Heart right ventricle (tissue), 12 donors: Measurements from ENCODE around the gene NDUFC1. TPM values are rescaled to one million over a fixed set of nuclear protein-coding genes. Genes with fewer than 3 reads are reported as not detected.

Experiments
- polyA plus RNA-seq, 2 donors: library from polyadenylated mRNA; stranded (reverse); fragments of 200-250 nt; gene quantifications; one replicate each; pipeline ENCODE4 v1.2.3, GENCODE V29; 2013
- total RNA-seq, 10 donors: library from RNA; stranded (reverse); fragmentation: NEBNext Ultra II Directional in 3 of 10; extraction: Animal tissue kit (Norgen Biotek cat#: 25700) in 3 of 10; gene quantifications; one replicate each; pipeline versions ENCODE4 v1.2.1 to v1.2.4, GENCODE V29; 2021 to 2023
- donor health status: ischemic (EF 13 %, LVEDD 7.1; RV severe dilation, severe dysfunction).
- donor health status: healthy with polysubstance abuse.
- donor health status: DM: no; HTN: yes; CAD: no.
- donor health status: DM: no; HTN: no; CAD: no.
- donor health status: ischemic (EF 25% LVEDD 6.9; RV normal size, moderate dysfunction).
- donor health status: ischemic (EF 25% LVEDD 5.7; RV mildly dilated, moderate dysfunction).
- donor health status: healthy.
- donor health status: nonischemic (EF 11% LVEDD 7.7; RV severe dilation, severe dysfunction).
- donor health status: DM: yes; HTN: yes; CAD: no.
- donor health status: PGD.
- donor health status: ischemic (EF 29% LVEDD 5.4; RV normal size, mild dysfunction).
- donor health status: nonischemic (EF 23%, LVEDD 6.1; RV moderate dilation, normal function).

NDUFC1 gene
- total and polyA plus RNA-seq, 12 donors = 184 to 266 (median 210) TPM

Other genes starting within 250 kb of the NDUFC1 start
- gene ELF2, start 125.3 kb downstream of the NDUFC1 start, total RNA-seq = 10 to 100 TPM; 31.9 to 43.5 (median 35.7) TPM
- 10 to 100 TPM; 13.3 to 15.8 TPM for gene ELF2, start 125.3 kb downstream of the NDUFC1 start, polyA plus RNA-seq
- gene MGARP, start 22.3 kb downstream of the NDUFC1 start, total RNA-seq = 1 to 10 TPM in 5 of 10 donors, under 1 TPM in 4, not detected in 1; 0.36 to 2.3 (median 1.1) TPM
- 1 to 10 TPM; 1.5 to 1.7 TPM for gene MGARP, start 22.3 kb downstream of the NDUFC1 start, polyA plus RNA-seq
- gene NAA15, start 972 bp downstream of the NDUFC1 start, total RNA-seq = 10 to 100 TPM; 26.1 to 45.4 (median 33.7) TPM
- gene NAA15, start 972 bp downstream of the NDUFC1 start, polyA plus RNA-seq = 10 to 100 TPM in 1 of 2 donors, 1 to 10 TPM in 1; 8.2 to 12.0 TPM
- 1 to 10 TPM; 5.6 to 7.5 (median 6.8) TPM for gene RAB33B, start 151.6 kb upstream of the NDUFC1 start, total RNA-seq
- gene RAB33B, start 151.6 kb upstream of the NDUFC1 start, polyA plus RNA-seq = 1 to 10 TPM; 2.4 to 5.9 TPM